Breast epithelium (tissue), 4 donors: ENCODE results near the gene AR. TPM values are rescaled to one million over a fixed set of nuclear protein-coding genes. Genes with fewer than 3 reads are reported as not detected.

ENCODE experiments used
- DNase-seq, 2 donors: peaks; one replicate each; pipeline ENCODE4 v3.0.0-alpha.2; 2019; ENCODE audit warnings: low spot score in 2 of 2
- H3K27ac ChIP-seq, 2 donors: fragments of 200-600 bp; sonication (generic) in 1 of 2; one replicate each; pipeline ENCODE4 v1.5.1; 2016 to 2019; ENCODE audit warnings: mild to moderate bottlenecking in 1 of 2
- H3K27me3 ChIP-seq, 2 donors: fragments of 200-600 bp; sonication (generic) in 1 of 2; one replicate each; pipeline versions ENCODE4 v1.5.1 to v1.6.0; 2017 to 2019; ENCODE audit warnings: control low read depth in 1 of 2, mild to moderate bottlenecking in 1 of 2
- H3K36me3 ChIP-seq: fragments of 200-600 bp; one replicate; pipeline ENCODE4 v1.5.1; 2019
- H3K4me1 ChIP-seq, 2 donors: fragments of 200-600 bp; sonication (generic); one replicate each; pipeline ENCODE4 v1.5.1; 2016 to 2019; ENCODE audit warnings: control low read depth in 1 of 2
- H3K4me3 ChIP-seq, 3 donors: fragments of 200-600 bp; sonication (generic); 1 replicate in 2 of 3; 2 replicates in 1 of 3; pipeline ENCODE4 v1.5.1; 2016 to 2019; ENCODE audit warnings: mild to moderate bottlenecking in 3 of 3, moderate library complexity in 2 of 3
- H3K9me3 ChIP-seq, 2 donors: fragments of 200-600 bp; sonication (generic) in 1 of 2; one replicate each; pipeline ENCODE4 v1.5.1; 2016 to 2019; ENCODE audit warnings: control low read depth in 1 of 2
- CTCF ChIP-seq, 3 donors: fragments of 450-650 bp; IDR thresholded peaks; one replicate each; pipeline ENCODE4 v1.5.1; 2016 to 2017; ENCODE audit warnings: antibody characterized with exemption in 3 of 3, mild to moderate bottlenecking in 3 of 3, moderate library complexity in 3 of 3
- POLR2A ChIP-seq: fragments of 450-650 bp; IDR thresholded peaks from one replicate; pipeline ENCODE4 v1.6.1; 2016; ENCODE audit warnings: antibody characterized with exemption, mild to moderate bottlenecking, moderate library complexity
- POLR2AphosphoS5 ChIP-seq, 3 donors: sonication (generic); formaldehyde crosslinking; IDR thresholded peaks; one replicate each; pipeline ENCODE4 v1.6.1; 2017; ENCODE audit warnings: antibody characterized with exemption in 3 of 3
- intact Hi-C: fragments of 100-400 bp; cut with DNase I; formaldehyde crosslinking; loops from one replicate; pipeline ENCODE4 v1.15.1; 2023; ENCODE audit warnings: low total_unique reads
- total RNA-seq, 3 donors: library from RNA; depleted of rRNA; stranded (reverse); fragments of >200 nt; gene quantifications; one replicate each; pipeline ENCODE4 v1.1.0, GENCODE V29; 2016

The AR gene
- total RNA-seq, 3 donors from 2014 or later, result 29.1 to 51.8 (median 35.7) TPM

- Histone ChIP-seq H3K36me3 (no peaks in the 10 kb centered on the region), H3K9me3 (no peaks in the 10 kb centered on the region), H3K27me3 (peaks cover 0 to 28% of the 10 kb centered on the region in 2 donors), H3K27ac (no peak overlapping the region), H3K4me3 (no peak overlapping the region), H3K4me1 (no peaks in the 10 kb centered on the region)
- no peak for TF ChIP-seq POLR2AphosphoS5 (IDR thresholded peaks at IDR 0.05)
- TF ChIP-seq CTCF (IDR thresholded peaks at IDR 0.05), result no peak
- TF ChIP-seq POLR2A, result no peak
- intact Hi-C loops, result no loop called here
- DNase-seq, result no peak
These were observed 186.5 kb downstream of the AR start for GRCh38 chrX:67730296-67730695.

DNA sequence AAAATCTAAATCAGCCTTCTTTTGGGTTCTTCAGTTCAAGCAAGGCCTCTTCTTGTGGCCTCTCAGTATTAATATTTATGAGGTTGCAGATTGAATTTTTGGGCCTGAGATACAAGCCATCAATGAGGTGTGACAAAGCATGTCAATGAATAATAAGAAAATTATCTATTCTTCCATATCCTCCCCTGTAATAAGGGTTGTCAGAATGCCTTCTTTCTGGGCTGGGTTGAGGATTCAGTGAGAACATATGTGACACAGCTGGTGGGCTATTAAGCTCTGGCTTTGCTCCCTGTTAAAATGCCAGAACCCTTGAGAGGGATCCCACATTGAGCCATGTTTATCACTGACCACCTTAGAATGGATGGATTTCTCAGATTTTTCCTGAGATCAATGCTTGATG, 187.2 kb downstream of the AR start:
- DNase-seq, result no peak
- TF ChIP-seq POLR2A, result no peak
- no peak for TF ChIP-seq POLR2AphosphoS5 (IDR thresholded peaks at IDR 0.05)
- TF ChIP-seq CTCF (IDR thresholded peaks at IDR 0.05), result no peak
- H3K27ac ChIP-seq, result no peak overlapping the region
- peaks cover 0 to 23% of the 10 kb centered on the region in 2 donors for H3K27me3 ChIP-seq
- H3K36me3 ChIP-seq, result no peaks in the 10 kb centered on the region
- H3K4me3 ChIP-seq, result no peak overlapping the region
- H3K9me3 ChIP-seq, result no peaks in the 10 kb centered on the region
- no peaks in the 10 kb centered on the region for H3K4me1 ChIP-seq
- intact Hi-C loops, result no loop called here

DNA sequence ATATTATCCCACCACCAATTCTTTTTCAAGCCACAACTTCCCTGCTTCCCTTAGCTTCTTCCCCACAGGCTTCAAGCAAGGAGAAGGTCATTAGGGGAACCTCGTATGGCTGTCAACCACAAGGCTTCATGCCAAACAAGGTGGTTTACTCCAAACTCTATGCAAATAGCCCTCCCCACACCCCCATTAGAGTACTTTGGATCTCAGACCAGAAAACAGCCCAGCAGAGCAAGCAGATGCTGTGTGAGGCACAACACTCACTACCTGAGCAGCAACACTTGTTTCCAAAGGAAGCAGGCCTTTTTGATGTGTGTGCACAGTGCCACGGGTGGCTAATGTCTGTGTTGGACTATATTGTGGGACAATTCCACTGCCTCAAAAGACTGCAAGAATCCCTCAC, 189.0 kb downstream of the AR start:
- no peak for DNase-seq
- Histone ChIP-seq H3K27me3 (peaks cover 0 to 23% of the 10 kb centered on the region in 2 donors), H3K9me3 (no peaks in the 10 kb centered on the region), H3K36me3 (no peaks in the 10 kb centered on the region), H3K4me1 (no peaks in the 10 kb centered on the region), H3K4me3 (no peak overlapping the region), H3K27ac (no peak overlapping the region)
- no peak for TF ChIP-seq POLR2AphosphoS5 (IDR thresholded peaks at IDR 0.05)
- TF ChIP-seq POLR2A, result no peak
- TF ChIP-seq CTCF (IDR thresholded peaks at IDR 0.05), result no peak
- intact Hi-C loops, result no loop called here

DNA sequence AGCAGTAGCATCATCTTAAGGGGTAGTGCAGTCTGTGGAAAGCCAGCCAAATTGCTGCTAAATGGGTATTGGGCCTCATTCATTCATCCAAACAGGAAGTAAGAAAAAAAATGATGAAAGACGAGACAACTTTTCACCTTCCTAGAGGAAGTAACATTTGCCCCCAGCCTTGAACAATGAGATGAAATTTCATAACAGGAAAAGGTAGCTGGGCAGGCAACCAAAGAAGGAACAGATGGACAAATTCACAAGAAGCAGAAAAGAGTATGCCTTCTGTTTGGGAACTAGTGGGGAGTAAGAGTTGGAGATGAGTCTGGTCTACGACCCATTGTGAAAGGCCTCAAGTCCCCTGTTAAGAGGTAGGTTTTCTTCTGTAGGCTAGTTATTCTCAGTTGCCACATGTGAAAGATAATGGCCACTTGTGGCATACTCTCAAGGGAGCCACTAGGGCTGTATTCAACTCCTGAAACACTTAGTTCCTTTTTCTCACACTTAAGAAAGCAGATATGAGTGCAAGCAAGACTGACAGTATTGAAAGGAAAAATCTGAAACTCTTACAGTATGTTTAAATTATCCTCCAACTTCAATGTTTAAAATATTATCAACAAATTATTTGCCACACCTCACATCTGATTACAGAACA, 190.4 kb downstream of the AR start:
- Histone ChIP-seq H3K27ac (no peak overlapping the region), H3K4me3 (no peak overlapping the region), H3K4me1 (no peaks in the 10 kb centered on the region), H3K9me3 (no peaks in the 10 kb centered on the region), H3K27me3 (peaks cover 0 to 16% of the 10 kb centered on the region in 2 donors), H3K36me3 (no peaks in the 10 kb centered on the region)
- no peak for TF ChIP-seq POLR2AphosphoS5 (IDR thresholded peaks at IDR 0.05)
- TF ChIP-seq CTCF (IDR thresholded peaks at IDR 0.05), result no peak
- no peak for TF ChIP-seq POLR2A
- DNase-seq, result no peak
- intact Hi-C loops, result no loop called here

- DNase-seq, result no peak
- H3K9me3 ChIP-seq, result peaks cover 0 to 7% of the 10 kb centered on the region in 2 donors
- no peak for TF ChIP-seq POLR2A
- TF ChIP-seq POLR2AphosphoS5 (IDR thresholded peaks at IDR 0.05), result no peak
- TF ChIP-seq CTCF (IDR thresholded peaks at IDR 0.05), result no peak
- H3K36me3 ChIP-seq, result no peaks in the 10 kb centered on the region
- H3K27me3 ChIP-seq, result peaks cover 0 to 19% of the 10 kb centered on the region in 2 donors
- no peaks in the 10 kb centered on the region for H3K4me1 ChIP-seq
- intact Hi-C loops, result no loop called here
- no peak overlapping the region for H3K27ac ChIP-seq
- no peak overlapping the region for H3K4me3 ChIP-seq
These were observed 205.7 kb downstream of the AR start for GRCh38 chrX:67749536-67749935.
